HG03439 (cell line): ENCODE results near the gene MFSD1.

ENCODE experiments used
- ATAC-seq: cut with Tn5 transposase; IDR thresholded peaks from one replicate; pipeline ENCODE4 v1.9.1; 2021; ENCODE audit warnings: mild to moderate bottlenecking, moderate library complexity; ENCODE audit not compliant: unreplicated experiment

MFSD1 gene, protein sequence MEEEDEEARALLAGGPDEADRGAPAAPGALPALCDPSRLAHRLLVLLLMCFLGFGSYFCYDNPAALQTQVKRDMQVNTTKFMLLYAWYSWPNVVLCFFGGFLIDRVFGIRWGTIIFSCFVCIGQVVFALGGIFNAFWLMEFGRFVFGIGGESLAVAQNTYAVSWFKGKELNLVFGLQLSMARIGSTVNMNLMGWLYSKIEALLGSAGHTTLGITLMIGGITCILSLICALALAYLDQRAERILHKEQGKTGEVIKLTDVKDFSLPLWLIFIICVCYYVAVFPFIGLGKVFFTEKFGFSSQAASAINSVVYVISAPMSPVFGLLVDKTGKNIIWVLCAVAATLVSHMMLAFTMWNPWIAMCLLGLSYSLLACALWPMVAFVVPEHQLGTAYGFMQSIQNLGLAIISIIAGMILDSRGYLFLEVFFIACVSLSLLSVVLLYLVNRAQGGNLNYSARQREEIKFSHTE

DNA sequence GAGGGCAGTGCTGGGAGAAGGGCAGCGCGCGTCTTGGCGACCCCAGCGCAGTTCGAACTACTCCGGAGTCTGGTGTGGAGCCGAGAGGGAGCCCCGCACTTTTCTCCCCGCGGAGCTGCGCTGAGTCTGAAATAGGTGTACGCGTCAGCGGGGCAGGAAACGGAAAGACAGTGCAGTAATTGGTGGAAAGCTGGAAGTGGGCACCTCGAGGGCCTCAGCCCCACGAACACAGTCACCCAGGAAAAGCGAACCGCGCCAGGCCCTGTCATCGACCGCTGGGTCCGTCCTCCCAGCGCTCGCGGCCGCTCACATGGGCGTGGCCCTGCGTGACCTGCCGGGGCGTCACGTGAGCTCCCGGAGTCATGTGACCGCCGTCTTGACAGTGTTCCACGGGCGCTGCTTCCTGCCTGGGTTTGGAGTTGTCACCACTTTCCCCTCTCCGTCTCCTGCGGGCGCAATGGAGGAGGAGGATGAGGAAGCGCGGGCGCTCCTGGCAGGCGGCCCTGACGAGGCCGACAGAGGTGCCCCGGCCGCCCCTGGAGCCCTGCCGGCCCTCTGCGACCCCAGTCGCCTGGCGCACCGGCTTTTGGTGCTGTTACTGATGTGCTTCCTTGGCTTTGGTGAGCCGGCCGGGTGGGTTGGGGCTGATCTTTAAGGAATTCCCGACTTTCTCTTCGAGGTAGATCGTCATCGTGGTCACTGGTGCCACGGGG, at the start of gene MFSD1:
Gene MFSD1, plus strand, starts transcription at position 359 of the 713 bp plus-strand sequence. Its CDS starts 99 bp downstream, at position 458.
- ATAC-seq = peak; percentile 99

DNA sequence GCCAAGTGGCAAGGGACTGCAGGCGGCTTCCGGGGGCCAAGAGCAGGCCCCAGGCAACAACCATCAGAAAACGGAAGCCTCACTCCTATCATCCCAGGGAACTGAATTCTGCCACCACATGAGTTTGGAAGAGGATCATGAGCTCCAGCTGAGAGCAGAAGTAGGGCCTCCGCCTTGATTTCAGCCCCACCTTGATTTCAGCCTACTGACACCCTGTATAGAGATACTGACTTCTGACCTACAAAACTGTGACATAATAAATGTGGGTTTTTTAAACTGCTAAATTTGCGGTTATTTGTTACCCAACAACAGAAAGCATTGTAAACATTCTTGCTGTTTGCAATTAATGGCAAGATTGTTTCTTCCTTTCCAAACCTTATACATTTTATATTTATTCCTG, 48.0 kb upstream of the MFSD1 start:
- ATAC-seq = no peak

DNA sequence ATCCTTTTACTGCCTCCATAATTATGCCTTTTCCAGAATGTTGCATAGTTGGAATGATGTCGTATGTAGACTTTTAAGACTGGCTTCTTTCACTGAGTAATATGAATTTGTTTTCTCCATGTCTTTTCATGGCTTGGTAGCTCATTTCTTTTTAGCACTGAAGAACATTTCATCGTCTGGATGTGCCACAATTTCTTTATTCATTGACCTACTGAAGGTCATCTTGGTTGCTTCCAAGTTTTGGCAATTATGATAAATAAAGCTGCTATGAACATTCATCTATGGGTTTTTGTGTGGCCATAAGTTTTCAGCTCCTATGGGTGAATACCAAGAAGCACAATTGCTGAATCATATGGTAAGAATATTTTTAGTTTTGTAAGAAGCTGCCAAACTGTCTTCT, 46.4 kb upstream of the MFSD1 start:
- ATAC-seq = no peak

GRCh38 chr3:158761350-158761749, 40.5 kb upstream of the MFSD1 start:
- ATAC-seq = no peak

DNA sequence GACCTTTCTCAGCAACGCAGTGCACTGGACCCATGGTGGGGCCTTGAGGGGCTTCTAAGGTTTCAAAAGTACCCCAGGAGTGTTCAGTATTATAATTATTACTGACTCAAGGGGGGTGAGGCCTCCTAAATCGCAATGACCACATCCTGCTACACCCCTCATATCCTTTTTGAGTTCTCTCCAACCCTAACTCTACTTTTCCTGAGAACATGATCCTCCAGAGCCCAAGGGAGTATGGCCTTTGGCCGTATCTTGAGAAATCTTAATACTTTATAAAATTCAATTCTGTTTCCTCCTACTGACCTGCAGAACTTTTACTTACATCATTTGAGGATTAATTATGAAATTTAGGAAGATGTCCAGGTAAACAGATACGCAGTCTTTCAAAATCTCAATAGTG, 39.2 kb upstream of the MFSD1 start:
- ATAC-seq = no peak

- no peak for ATAC-seq
These were observed 38.4 kb upstream of the MFSD1 start for GRCh38 chr3:158763421-158763820.

- ATAC-seq = no peak
These were observed 36.2 kb upstream of the MFSD1 start for GRCh38 chr3:158765518-158766205.

DNA sequence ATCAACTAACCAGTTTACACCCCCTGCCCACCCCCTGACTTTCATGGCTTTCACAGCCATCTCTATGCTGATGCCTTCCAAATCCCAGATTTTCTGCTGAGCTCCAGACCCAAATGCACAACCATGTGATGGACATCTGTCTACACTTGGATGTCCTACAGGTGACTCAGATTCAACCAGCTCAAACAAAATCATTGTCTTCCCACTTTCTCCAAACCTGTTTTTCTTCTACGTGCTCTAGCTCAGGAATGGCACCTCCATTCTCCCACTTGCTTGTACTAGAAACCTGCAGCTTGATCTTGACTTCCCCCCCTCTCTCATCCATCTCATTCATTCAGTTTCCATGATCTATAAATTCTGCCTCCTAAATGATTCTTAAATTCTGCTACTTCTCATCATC, 35.5 kb upstream of the MFSD1 start:
- ATAC-seq = no peak

DNA sequence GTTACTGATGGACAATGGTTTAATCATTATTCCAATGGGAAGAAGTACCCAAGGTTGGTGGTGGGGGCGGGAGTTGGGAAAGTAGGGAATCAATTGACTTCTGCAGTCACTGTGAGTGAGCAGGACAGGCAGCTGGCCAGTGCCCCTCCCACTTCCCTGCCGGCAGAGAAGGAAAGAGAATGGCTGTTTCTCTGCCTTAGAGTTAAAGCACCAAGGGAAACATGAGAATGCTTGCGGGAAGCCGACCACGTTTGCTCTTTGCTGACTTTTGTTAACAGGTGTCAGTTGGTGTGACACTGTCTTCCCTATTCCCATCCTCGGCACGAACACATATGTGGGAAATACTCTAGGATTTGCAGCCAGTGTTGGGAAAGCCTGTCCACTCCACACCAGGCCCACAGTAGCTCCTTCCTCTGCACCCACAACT, 33.5 kb upstream of the MFSD1 start:
- ATAC-seq = no peak

DNA sequence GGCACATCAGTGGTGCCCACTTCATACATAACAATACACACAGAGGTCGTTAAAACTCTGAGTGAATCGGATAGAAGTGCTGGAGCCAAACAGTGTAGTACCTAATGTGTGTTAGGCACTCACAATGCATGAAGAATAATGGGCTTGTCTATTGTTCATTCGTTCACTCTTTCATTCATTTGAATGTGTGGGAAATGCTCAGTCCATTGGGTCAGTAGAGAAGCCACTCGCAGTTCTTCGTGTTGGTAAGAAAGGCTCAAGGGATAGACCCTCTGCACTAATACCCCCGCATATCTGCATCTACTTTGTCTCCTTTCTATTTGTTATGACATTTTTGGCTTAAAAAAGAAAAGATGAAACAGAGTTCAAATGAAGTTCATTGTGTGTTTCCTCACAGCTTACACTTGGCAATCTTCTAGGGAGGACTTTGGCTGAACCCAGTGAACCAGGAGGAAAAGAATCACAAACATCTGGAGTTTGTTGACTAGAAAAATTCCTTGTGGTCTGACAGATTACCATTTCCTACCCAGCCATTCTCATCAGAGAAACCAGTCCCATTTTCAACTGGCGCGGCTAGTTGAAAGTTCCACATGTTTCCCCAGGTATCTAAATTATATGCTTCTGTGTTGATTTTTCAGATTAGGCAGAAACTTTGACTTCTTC, 32.8 kb upstream of the MFSD1 start:
- no peak for ATAC-seq

- ATAC-seq = no peak
These were observed 32.3 kb upstream of the MFSD1 start for GRCh38 chr3:158769549-158769948.

GRCh38 chr3:158769952-158770740, 31.7 kb upstream of the MFSD1 start:
- no peak for ATAC-seq

- ATAC-seq = no peak
These were observed 31.0 kb upstream of the MFSD1 start for GRCh38 chr3:158770741-158771350.

- no peak for ATAC-seq
These were observed 30.3 kb upstream of the MFSD1 start for GRCh38 chr3:158771577-158771976.

DNA sequence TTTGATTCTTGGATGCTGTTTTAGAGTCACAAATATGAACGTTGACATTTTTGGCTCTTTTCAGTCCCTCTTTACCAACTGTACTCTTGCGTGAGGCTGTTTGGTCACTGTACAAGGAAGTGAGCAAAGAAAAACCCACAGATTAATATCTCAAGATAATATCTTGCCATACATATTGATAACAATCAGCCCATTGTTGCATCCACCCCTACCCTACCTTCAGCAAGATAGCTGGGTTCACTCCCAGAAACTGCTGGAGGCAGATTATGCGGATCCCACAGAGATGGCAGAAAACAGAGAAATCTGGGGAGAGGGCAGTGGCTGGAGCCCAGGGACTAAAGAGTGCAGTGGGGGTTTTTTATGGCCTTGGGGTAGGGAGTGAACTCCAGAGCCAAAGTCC, 29.9 kb upstream of the MFSD1 start:
- ATAC-seq = no peak

- no peak for ATAC-seq
These were observed 28.7 kb upstream of the MFSD1 start for GRCh38 chr3:158773166-158773565.

- no peak for ATAC-seq
These were observed 27.7 kb upstream of the MFSD1 start for GRCh38 chr3:158773845-158774830.

- ATAC-seq = no peak
These were observed 26.9 kb upstream of the MFSD1 start for GRCh38 chr3:158774965-158775364.
